Ovary (tissue), 9 donors: ENCODE data around the gene AKAP6. TPM values are rescaled to one million over a fixed set of nuclear protein-coding genes. Genes with fewer than 3 reads are reported as not detected.

Source experiments
- DNase-seq, 5 donors: peaks; one replicate each; pipeline ENCODE4 v3.0.0-alpha.2; 2019 to 2020
- H3K27ac ChIP-seq, 2 donors: fragments of 200-600 bp; one replicate each; pipeline versions ENCODE4 v1.5.1 to v1.8.0; 2019 to 2022
- H3K27me3 ChIP-seq: fragments of 200-600 bp; one replicate; pipeline ENCODE4 v1.8.0; 2022
- H3K36me3 ChIP-seq: fragments of 200-600 bp; sonication (generic); one replicate; pipeline ENCODE4 v1.5.1; 2019
- H3K4me1 ChIP-seq: one replicate; pipeline ENCODE4 v1.8.1; 2013; ENCODE audit warnings: mild to moderate bottlenecking, moderate library complexity; ENCODE audit not compliant: insufficient read depth
- H3K4me3 ChIP-seq: fragments of 200-600 bp; sonication (generic); one replicate; pipeline ENCODE4 v1.5.1; 2017
- H3K9me3 ChIP-seq, 2 donors: fragments of 200-600 bp in 1 of 2; sonication (generic) in 1 of 2; one replicate each; pipeline versions ENCODE4 v1.5.1 to v1.8.1; 2013 to 2019; ENCODE audit warnings: mild to moderate bottlenecking in 1 of 2, moderate library complexity in 1 of 2
- CTCF ChIP-seq, 3 donors: fragments of 450-650 bp in 2 of 3; fragments of 200-600 bp in 1 of 3; IDR thresholded peaks; one replicate each; pipeline versions ENCODE4 v1.5.1 to v1.8.0; 2016 to 2022; ENCODE audit warnings: antibody characterized with exemption in 3 of 3, mild to moderate bottlenecking in 1 of 3
- EP300 ChIP-seq: sonication (generic); formaldehyde crosslinking; IDR thresholded peaks from one replicate; pipeline ENCODE4 v1.6.1; 2017; ENCODE audit warnings: antibody characterized with exemption
- POLR2A ChIP-seq: fragments of 450-650 bp; IDR thresholded peaks from one replicate; pipeline ENCODE4 v1.6.1; 2017; ENCODE audit warnings: antibody characterized with exemption, mild to moderate bottlenecking, moderate library complexity
- WGBS, 3 donors: extraction: QIAGEN DNeasy Blood & Tissue Kit in 1 of 3; methylation state at CpG; one replicate each; pipeline versions ENCODE4 v1.1.5 to v1.1.7; 2013 to 2017; 5-methylcytosine and 5-hydroxymethylcytosine counted together
- intact Hi-C, 4 donors: fragments of 100-400 bp; cut with DNase I; formaldehyde crosslinking; loops; one replicate each; pipeline versions ENCODE4 v1.11.0 to v1.15.1; 2022 to 2023
- polyA plus RNA-seq, 2 donors: library from polyadenylated mRNA; stranded (reverse); fragments of 200-250 nt in 1 of 2; fragments of 350-450 nt in 1 of 2; fragmentation: Illumina TruSeq in 1 of 2; extraction: RNeasy Lipid Tissue Mini Kit (QIAGEN cat#74804) in 1 of 2; gene quantifications; one replicate each; pipeline ENCODE4 v1.2.3, GENCODE V29; 2013 to 2014
- total RNA-seq, 7 donors: library from RNA; depleted of rRNA in 2 of 7; stranded (reverse); fragments of >200 nt in 2 of 7; fragmentation: NEBNext Ultra II Directional in 3 of 7; extraction: Animal tissue kit (Norgen Biotek cat#: 25700) in 3 of 7; gene quantifications; one replicate each; pipeline versions ENCODE4 v1.1.0 to v1.2.4, GENCODE V29; 2016 to 2023
- donor health status: DM: no; HTN: no; CAD: no; lungs with moderate emphysema.
- donor health status: DM: no; HTN: no; CAD: no.
- donor health status: Bipolar disorder and iron deficiency.
- donor health status: DM: yes; HTN: yes; CAD: no.
- donor health status: DM: no; HTN: no; CAD: no.
- donor health status: DM: yes; HTN: yes; CAD: no.

AKAP6 gene
- total and polyA plus RNA-seq, 9 donors: 2.3 to 13.1 (median 6.9) TPM

GRCh38 chr14:32620724-32621123 lies 291.6 kb downstream of the AKAP6 start:
- H3K36me3 ChIP-seq: no peaks in the 10 kb centered on the region
- intact Hi-C loops: no loop called here
- H3K4me3 ChIP-seq: no peak overlapping the region
- H3K27me3 ChIP-seq: no peaks in the 10 kb centered on the region
- WGBS, 3 donors: 68 to 78% (median 76%) methylated on average over 1 of the region's 1 CpG
- peaks cover 0 to 3% of the 10 kb centered on the region in 2 donors for H3K9me3 ChIP-seq
- TF ChIP-seq CTCF (IDR thresholded peaks at IDR 0.05) (no peak), EP300 (no peak), POLR2A (no peak)
- H3K4me1 ChIP-seq: no peaks in the 10 kb centered on the region
- H3K27ac ChIP-seq: no peak overlapping the region
- DNase-seq: no peak

GRCh38 chr14:32621585-32621984 lies 292.5 kb downstream of the AKAP6 start:
- no peaks in the 10 kb centered on the region for H3K36me3 ChIP-seq
- DNase-seq: no peak
- peaks cover 0 to 3% of the 10 kb centered on the region in 2 donors for H3K9me3 ChIP-seq
- H3K27ac ChIP-seq: no peak overlapping the region
- no peak overlapping the region for H3K4me3 ChIP-seq
- TF ChIP-seq POLR2A: no peak
- no peak for TF ChIP-seq CTCF (IDR thresholded peaks at IDR 0.05)
- no peak for TF ChIP-seq EP300
- intact Hi-C loops: no loop called here
- H3K4me1 ChIP-seq: no peaks in the 10 kb centered on the region
- WGBS, 3 donors: 90 to 93% (median 92%) methylated on average over 1 of the region's 1 CpG
- H3K27me3 ChIP-seq: no peaks in the 10 kb centered on the region

GRCh38 chr14:32622742-32623141 lies 293.6 kb downstream of the AKAP6 start:
- no peaks in the 10 kb centered on the region for H3K9me3 ChIP-seq
- H3K27me3 ChIP-seq: no peaks in the 10 kb centered on the region
- intact Hi-C loops: no loop called here
- H3K4me1 ChIP-seq: no peaks in the 10 kb centered on the region
- H3K27ac ChIP-seq: no peak overlapping the region
- 82 to 90% (median 85%) methylated on average over 3 of the region's 3 CpGs for WGBS, 3 donors
- no peak overlapping the region for H3K4me3 ChIP-seq
- no peak for DNase-seq
- no peaks in the 10 kb centered on the region for H3K36me3 ChIP-seq
- TF ChIP-seq EP300 (no peak), CTCF (IDR thresholded peaks at IDR 0.05) (no peak), POLR2A (no peak)

GRCh38 chr14:32623300-32624093 lies 294.4 kb downstream of the AKAP6 start:
- 86 to 89% (median 87%) methylated on average over 4 of the region's 4 CpGs for WGBS, 3 donors
- DNase-seq: no peak
- intact Hi-C loops: no loop called here

More at GRCh38 chr14:32623300-32624093, 294.4 kb downstream of the AKAP6 start:
- TF ChIP-seq POLR2A (no peak), CTCF (IDR thresholded peaks at IDR 0.05) (no peak), EP300 (no peak)
- no peaks in the 10 kb centered on the region for H3K27me3 ChIP-seq
- no peak overlapping the region for H3K27ac ChIP-seq
- H3K36me3 ChIP-seq: no peaks in the 10 kb centered on the region
- no peaks in the 10 kb centered on the region for H3K9me3 ChIP-seq
- H3K4me3 ChIP-seq: no peak overlapping the region
- no peaks in the 10 kb centered on the region for H3K4me1 ChIP-seq
